ENCODE results near the gene PTPRS.

The PTPRS gene

GRCh38 chr19:5340637-5341447, at the start of gene PTPRS:
PTPRS (minus strand) TSS chr19:5340812; CDS start chr19:5286140, 54,672 bp downstream.
- Histone ChIP-seq H3K4me3 (ENCODE audit: low read depth, low read length) (peak within 1 kb of the TSS; percentile 54), H3K9me3 (ENCODE audit: control insufficient read depth, insufficient read depth, low read depth, low read length) (no peaks in the 10 kb centered on the region), H3K4me1 (ENCODE audit: control insufficient read depth, insufficient read depth, low read length) (peaks cover 2% of the 10 kb centered on the region; the same call in 1 of the 2 replicates), H3K36me3 (ENCODE audit: control insufficient read depth in 2 of 2, insufficient read depth in 1 of 2, low read length in 2 of 2) (no peaks in the 10 kb centered on the region), H3K27ac (ENCODE audit: extremely low read depth, low read depth, low read length) (no peak within 1 kb of the TSS; the same call in 1 of the 2 replicates)
- ChIA-PET POLR2A (no interaction called here), CTCF (interaction anchor here (0.6 kb wide), 1 partner anchor 345 kb away, joined by 4 read pairs; no protein-coding TSS in a partner anchor)
- no peak for TF ChIP-seq ZNF223 (tag by site-specific recombination; IDR thresholded peaks at IDR 0.05)
- TF ChIP-seq HOXD13 (CRISPR knock-in tag; IDR thresholded peaks at IDR 0.05; ENCODE audit: borderline replicate concordance): peak; percentile 47; the same call in 1 of the 2 replicates
- TF ChIP-seq, protein P1, sequence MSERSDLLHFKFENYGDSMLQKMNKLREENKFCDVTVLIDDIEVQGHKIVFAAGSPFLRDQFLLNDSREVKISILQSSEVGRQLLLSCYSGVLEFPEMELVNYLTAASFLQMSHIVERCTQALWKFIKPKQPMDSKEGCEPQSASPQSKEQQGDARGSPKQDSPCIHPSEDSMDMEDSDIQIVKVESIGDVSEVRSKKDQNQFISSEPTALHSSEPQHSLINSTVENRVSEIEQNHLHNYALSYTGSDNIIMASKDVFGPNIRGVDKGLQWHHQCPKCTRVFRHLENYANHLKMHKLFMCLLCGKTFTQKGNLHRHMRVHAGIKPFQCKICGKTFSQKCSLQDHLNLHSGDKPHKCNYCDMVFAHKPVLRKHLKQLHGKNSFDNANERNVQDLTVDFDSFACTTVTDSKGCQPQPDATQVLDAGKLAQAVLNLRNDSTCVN (tag by site-specific recombination; optimal IDR thresholded peaks at IDR 0.05): peak; percentile 57
- TF ChIP-seq KLF10 (tag by site-specific recombination; IDR thresholded peaks at IDR 0.05): 0 out of 2 replicates have a peak, but pooled peaks have one; percentile 42
- TF ChIP-seq ZFHX2 (tag by site-specific recombination; conservative IDR thresholded peaks at IDR 0.05): peak; percentile 85
- 0 out of 2 replicates have a peak, but pooled peaks have one; percentile 16 for TF ChIP-seq ZNF629 (tag by site-specific recombination; IDR thresholded peaks at IDR 0.05)
- no peak for TF ChIP-seq ZNF585B (tag by site-specific recombination; IDR thresholded peaks at IDR 0.05)
- 0 out of 2 replicates have a peak, but pooled peaks have one; percentile 18 for TF ChIP-seq ZSCAN30 (tag by site-specific recombination; IDR thresholded peaks at IDR 0.05)
- TF ChIP-seq KLF16 (tag by site-specific recombination; IDR thresholded peaks at IDR 0.05): 0 out of 2 replicates have a peak, but pooled peaks have one; percentile 31
- peak; percentile 49; the same call in 1 of the 2 replicates for TF ChIP-seq HIC1 (tag by site-specific recombination; IDR thresholded peaks at IDR 0.05)
- peak; percentile 36; the same call in 1 of the 2 replicates for TF ChIP-seq SP2 (tag by site-specific recombination; IDR thresholded peaks at IDR 0.05)
- peak; percentile 35; the same call in 1 of the 2 replicates for TF ChIP-seq ZNF16 (tag by site-specific recombination; IDR thresholded peaks at IDR 0.05; ENCODE audit: low read depth)
- TF ChIP-seq, protein P2, sequence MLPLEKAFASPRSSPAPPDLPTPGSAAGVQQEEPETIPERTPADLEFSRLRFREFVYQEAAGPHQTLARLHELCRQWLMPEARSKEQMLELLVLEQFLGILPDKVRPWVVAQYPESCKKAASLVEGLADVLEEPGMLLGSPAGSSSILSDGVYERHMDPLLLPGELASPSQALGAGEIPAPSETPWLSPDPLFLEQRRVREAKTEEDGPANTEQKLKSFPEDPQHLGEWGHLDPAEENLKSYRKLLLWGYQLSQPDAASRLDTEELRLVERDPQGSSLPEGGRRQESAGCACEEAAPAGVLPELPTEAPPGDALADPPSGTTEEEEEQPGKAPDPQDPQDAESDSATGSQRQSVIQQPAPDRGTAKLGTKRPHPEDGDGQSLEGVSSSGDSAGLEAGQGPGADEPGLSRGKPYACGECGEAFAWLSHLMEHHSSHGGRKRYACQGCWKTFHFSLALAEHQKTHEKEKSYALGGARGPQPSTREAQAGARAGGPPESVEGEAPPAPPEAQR (tag by site-specific recombination; IDR thresholded peaks at IDR 0.05): no peak
- TF ChIP-seq PBX3 (CRISPR knock-in tag; IDR thresholded peaks at IDR 0.05): 0 out of 2 replicates have a peak, but pooled peaks have one; percentile 55
- TF ChIP-seq ZNF639 (tag by site-specific recombination; IDR thresholded peaks at IDR 0.05): no peak
- TF ChIP-seq, protein P3, sequence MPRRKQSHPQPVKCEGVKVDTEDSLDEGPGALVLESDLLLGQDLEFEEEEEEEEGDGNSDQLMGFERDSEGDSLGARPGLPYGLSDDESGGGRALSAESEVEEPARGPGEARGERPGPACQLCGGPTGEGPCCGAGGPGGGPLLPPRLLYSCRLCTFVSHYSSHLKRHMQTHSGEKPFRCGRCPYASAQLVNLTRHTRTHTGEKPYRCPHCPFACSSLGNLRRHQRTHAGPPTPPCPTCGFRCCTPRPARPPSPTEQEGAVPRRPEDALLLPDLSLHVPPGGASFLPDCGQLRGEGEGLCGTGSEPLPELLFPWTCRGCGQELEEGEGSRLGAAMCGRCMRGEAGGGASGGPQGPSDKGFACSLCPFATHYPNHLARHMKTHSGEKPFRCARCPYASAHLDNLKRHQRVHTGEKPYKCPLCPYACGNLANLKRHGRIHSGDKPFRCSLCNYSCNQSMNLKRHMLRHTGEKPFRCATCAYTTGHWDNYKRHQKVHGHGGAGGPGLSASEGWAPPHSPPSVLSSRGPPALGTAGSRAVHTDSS (tag by site-specific recombination; IDR thresholded peaks at IDR 0.05): no peak
- peak; percentile 63 for TF ChIP-seq ZNF350 (tag by site-specific recombination; IDR thresholded peaks at IDR 0.05)
- 0 out of 2 replicates have a peak, but pooled peaks have one; percentile 8 for TF ChIP-seq ZBTB8A (tag by site-specific recombination; IDR thresholded peaks at IDR 0.05)
- TF ChIP-seq EGR2 (tag by site-specific recombination; IDR thresholded peaks at IDR 0.05; ENCODE audit: low read depth): peak; percentile 46; the same call in 1 of the 2 replicates
- TF ChIP-seq, protein P4, sequence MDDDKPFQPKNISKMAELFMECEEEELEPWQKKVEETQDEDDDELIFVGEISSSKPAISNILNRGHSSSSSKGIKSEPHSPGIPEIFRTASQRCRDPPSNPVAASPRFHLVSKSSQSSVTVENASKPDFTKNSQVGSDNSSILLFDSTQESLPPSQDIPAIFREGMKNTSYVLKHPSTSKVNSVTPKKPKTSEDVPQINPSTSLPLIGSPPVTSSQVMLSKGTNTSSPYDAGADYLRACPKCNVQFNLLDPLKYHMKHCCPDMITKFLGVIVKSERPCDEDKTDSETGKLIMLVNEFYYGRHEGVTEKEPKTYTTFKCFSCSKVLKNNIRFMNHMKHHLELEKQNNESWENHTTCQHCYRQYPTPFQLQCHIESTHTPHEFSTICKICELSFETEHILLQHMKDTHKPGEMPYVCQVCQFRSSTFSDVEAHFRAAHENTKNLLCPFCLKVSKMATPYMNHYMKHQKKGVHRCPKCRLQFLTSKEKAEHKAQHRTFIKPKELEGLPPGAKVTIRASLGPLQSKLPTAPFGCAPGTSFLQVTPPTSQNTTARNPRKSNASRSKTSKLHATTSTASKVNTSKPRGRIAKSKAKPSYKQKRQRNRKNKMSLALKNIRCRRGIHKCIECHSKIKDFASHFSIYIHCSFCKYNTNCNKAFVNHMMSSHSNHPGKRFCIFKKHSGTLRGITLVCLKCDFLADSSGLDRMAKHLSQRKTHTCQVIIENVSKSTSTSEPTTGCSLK (tag by site-specific recombination; IDR thresholded peaks at IDR 0.05): no peak
- TF ChIP-seq ZNF580 (tag by site-specific recombination; IDR thresholded peaks at IDR 0.05): peak; percentile 28; the same call in 1 of the 2 replicates
- TF ChIP-seq, protein P5, sequence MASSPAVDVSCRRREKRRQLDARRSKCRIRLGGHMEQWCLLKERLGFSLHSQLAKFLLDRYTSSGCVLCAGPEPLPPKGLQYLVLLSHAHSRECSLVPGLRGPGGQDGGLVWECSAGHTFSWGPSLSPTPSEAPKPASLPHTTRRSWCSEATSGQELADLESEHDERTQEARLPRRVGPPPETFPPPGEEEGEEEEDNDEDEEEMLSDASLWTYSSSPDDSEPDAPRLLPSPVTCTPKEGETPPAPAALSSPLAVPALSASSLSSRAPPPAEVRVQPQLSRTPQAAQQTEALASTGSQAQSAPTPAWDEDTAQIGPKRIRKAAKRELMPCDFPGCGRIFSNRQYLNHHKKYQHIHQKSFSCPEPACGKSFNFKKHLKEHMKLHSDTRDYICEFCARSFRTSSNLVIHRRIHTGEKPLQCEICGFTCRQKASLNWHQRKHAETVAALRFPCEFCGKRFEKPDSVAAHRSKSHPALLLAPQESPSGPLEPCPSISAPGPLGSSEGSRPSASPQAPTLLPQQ (tag by site-specific recombination; IDR thresholded peaks at IDR 0.05): peak; percentile 94
